Gastroesophageal sphincter (tissue), 4 donors: Measurements from ENCODE around the gene MAST3. TPM values are rescaled to one million over a fixed set of nuclear protein-coding genes. Genes with fewer than 3 reads are reported as not detected.

Experiments used
- ATAC-seq: fragments of 150-250 bp; one replicate; pipeline ENCODE4 v1.9.1; 2016; ENCODE audit warnings: mild to moderate bottlenecking, moderate library complexity
- H3K27ac ChIP-seq, 4 donors: fragments of 200-600 bp; sonication (generic) in 3 of 4; 1 replicate in 3 of 4; 2 replicates in 1 of 4; pipeline ENCODE4 v1.5.1; 2016 to 2019
- H3K27me3 ChIP-seq: fragments of 200-600 bp; sonication (generic); one replicate; pipeline ENCODE4 v1.5.1; 2019
- H3K36me3 ChIP-seq, 2 donors: fragments of 200-600 bp; sonication (generic); one replicate each; pipeline ENCODE4 v1.5.1; 2019; ENCODE audit warnings: control low read depth in 1 of 2
- H3K4me1 ChIP-seq, 3 donors: fragments of 200-600 bp; sonication (generic); 1 replicate in 2 of 3; 2 replicates in 1 of 3; pipeline ENCODE4 v1.5.1; 2016 to 2019; ENCODE audit warnings: control low read depth in 2 of 3
- H3K4me3 ChIP-seq, 2 donors: fragments of 200-600 bp; sonication (generic); one replicate each; pipeline ENCODE4 v1.5.1; 2019; ENCODE audit warnings: mild to moderate bottlenecking in 1 of 2, moderate library complexity in 1 of 2
- H3K9me3 ChIP-seq, 3 donors: fragments of 200-600 bp; sonication (generic); one replicate each; pipeline ENCODE4 v1.5.1; 2017 to 2019; ENCODE audit warnings: control low read depth in 2 of 3
- EP300 ChIP-seq: sonication (generic); formaldehyde crosslinking; IDR thresholded peaks from one replicate; pipeline ENCODE4 v1.6.1; 2017; ENCODE audit warnings: antibody characterized with exemption, mild to moderate bottlenecking
- POLR2A ChIP-seq, 2 donors: fragments of 450-650 bp; IDR thresholded peaks; one replicate each; pipeline ENCODE4 v1.6.1; 2017; ENCODE audit warnings: antibody characterized with exemption in 2 of 2, mild to moderate bottlenecking in 2 of 2, moderate library complexity in 1 of 2
- POLR2AphosphoS5 ChIP-seq: sonication (generic); formaldehyde crosslinking; IDR thresholded peaks from one replicate; pipeline ENCODE4 v1.6.1; 2017; ENCODE audit warnings: antibody characterized with exemption
- WGBS, 2 donors: methylation state at CpG; one replicate each; pipeline ENCODE4 v1.1.5; 2018; ENCODE audit warnings: low coverage in 1 of 2; 5-methylcytosine and 5-hydroxymethylcytosine counted together
- total RNA-seq, 4 donors: library from RNA; depleted of rRNA; stranded (reverse); fragments of >200 nt; gene quantifications; one replicate each; pipeline ENCODE4 v1.1.0, GENCODE V29; 2016
- TF ChIP-seq, protein P1 (sequence below), 4 experiments: fragments of 200-600 bp in 2 of 4; fragments of 450-650 bp in 2 of 4; sonication (generic) in 1 of 4; IDR thresholded peaks; one replicate each; pipeline ENCODE4 v1.5.1; 2017 to 2019; ENCODE audit warnings: antibody characterized with exemption in 4 of 4, mild to moderate bottlenecking in 2 of 4, moderate library complexity in 2 of 4

Gene MAST3
- total RNA-seq, 4 donors from 2014 or later: 3.3 to 8.8 (median 4.8) TPM

DNA sequence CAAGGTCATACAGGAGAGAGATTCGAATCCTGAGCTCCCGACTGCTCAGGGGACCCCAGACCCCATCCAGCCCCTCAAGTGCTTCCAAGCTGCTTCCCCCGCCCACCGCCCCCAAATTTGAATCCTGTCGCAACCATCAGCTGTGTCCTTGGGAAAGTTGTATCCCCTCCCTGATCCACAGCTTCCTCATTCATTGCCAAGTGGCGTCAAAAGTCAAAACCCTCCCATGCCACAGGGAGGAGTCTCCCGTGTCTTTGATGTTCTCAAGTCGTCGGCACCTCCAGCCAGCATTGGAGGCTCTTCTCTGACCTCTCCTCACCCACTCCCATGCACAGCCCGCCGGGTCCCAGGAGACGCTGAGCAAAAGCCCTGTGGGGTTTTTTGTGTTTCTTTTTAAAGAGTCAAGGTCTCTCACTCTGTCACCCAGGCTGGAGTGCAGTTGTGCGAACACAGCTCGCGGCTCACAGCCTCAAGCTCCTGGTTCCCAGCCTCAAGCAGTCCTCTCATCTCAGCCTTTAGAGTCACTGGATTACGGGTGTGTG is 73.2 kb downstream of the MAST3 start:
- ATAC-seq: peak; percentile 12
- Histone ChIP-seq H3K27me3 (no peaks in the 10 kb centered on the region), H3K36me3 (peaks cover 0 to 42% of the 10 kb centered on the region in 2 donors), H3K27ac (peak overlapping the region in 3 of 4 donors; percentile 54 to 74 (median 61)), H3K4me1 (peaks cover 0 to 24% (median 4%) of the 10 kb centered on the region in 3 donors), H3K4me3 (no peak overlapping the region), H3K9me3 (no peaks in the 10 kb centered on the region)
- 11 to 39% methylated on average over 3 to 7 of the region's 16 CpGs for WGBS, 2 donors
- TF ChIP-seq POLR2A (IDR thresholded peaks at IDR 0.05) (no peak), POLR2AphosphoS5 (no peak), EP300 (no peak)
- TF ChIP-seq, protein P1, sequence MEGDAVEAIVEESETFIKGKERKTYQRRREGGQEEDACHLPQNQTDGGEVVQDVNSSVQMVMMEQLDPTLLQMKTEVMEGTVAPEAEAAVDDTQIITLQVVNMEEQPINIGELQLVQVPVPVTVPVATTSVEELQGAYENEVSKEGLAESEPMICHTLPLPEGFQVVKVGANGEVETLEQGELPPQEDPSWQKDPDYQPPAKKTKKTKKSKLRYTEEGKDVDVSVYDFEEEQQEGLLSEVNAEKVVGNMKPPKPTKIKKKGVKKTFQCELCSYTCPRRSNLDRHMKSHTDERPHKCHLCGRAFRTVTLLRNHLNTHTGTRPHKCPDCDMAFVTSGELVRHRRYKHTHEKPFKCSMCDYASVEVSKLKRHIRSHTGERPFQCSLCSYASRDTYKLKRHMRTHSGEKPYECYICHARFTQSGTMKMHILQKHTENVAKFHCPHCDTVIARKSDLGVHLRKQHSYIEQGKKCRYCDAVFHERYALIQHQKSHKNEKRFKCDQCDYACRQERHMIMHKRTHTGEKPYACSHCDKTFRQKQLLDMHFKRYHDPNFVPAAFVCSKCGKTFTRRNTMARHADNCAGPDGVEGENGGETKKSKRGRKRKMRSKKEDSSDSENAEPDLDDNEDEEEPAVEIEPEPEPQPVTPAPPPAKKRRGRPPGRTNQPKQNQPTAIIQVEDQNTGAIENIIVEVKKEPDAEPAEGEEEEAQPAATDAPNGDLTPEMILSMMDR (IDR thresholded peaks at IDR 0.05): no peak

DNA sequence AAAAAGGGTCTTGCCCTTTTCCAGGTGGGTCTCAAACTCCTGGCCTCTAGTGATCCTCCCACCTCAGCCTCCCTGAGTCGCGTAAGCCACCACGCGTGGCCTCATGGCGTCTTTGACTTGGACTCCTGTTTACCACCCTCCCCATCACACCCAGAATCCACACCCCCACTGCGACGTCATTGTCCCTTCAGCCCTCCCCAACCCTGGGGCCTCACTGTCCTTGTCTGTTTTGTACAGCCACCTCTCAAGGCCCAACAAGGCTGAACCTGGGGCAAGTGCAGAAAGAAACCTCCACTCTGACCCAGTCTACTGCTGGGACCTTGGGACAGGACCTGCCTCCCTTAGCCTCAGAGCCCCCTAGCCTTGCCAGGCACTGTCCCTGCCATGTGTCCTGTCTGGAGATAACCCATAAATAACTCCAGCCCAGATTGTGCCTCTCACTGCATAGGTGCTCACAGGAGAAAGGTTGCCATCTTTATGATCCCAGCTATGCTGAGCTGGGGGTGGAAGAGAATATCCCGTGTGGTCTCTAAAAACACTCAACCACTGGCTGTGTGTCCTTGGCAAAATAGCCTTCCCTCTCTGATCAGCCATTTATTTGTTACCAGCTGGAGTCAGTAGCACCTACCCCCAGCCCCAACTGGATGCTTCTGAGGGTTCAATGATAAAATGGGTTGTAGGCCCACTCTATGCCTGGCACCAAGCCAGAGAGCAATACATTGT is 74.2 kb downstream of the MAST3 start:
- Histone ChIP-seq H3K36me3 (peaks cover 0 to 33% of the 10 kb centered on the region in 2 donors), H3K27me3 (no peaks in the 10 kb centered on the region), H3K4me1 (peaks cover 0 to 24% (median 4%) of the 10 kb centered on the region in 3 donors), H3K27ac (peak overlapping the region in 3 of 4 donors; percentile 37 to 74 (median 54)), H3K9me3 (no peaks in the 10 kb centered on the region), H3K4me3 (no peak overlapping the region)
- WGBS, 2 donors: 78 to 86% methylated on average over 1 to 5 of the region's 8 CpGs
- no peak for TF ChIP-seq EP300
- TF ChIP-seq, protein P1 (IDR thresholded peaks at IDR 0.05): no peak
- TF ChIP-seq POLR2A (IDR thresholded peaks at IDR 0.05): no peak
- TF ChIP-seq POLR2AphosphoS5: no peak
- ATAC-seq: no peak

DNA sequence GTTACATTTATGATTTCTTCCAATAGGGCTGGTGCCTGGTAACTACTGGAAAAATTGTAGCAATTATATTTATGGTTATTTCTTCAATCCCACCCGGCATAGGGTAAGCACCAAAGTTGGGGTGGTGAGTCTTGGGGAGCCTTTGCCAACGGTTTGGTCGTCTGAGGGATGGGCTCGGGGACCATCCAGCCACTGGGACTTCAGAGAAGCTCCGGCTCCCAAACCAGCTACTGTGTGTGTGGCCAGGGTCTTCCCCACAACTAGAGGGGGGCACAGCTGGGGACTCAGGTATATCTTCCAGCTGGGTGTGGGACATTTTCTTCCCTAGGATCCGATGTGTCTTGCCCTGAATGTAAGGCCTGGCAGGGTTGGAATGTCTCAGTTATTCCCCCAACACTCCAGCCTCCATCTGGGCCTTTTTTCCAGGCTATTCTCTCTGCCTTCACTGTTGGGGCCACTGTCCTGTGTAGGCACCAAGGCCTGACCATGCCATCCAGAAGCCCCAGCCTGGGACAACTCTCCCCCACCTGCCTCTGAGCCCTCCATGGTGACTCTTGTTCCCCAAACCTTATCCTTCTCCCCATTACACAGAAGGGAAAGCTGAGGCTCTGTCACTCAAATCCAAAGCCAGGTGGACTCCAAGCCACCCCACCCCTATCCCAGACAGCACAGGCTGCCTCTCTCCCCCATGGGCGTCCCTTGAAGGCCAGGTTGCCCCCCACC is 74.9 kb downstream of the MAST3 start:
- H3K9me3 ChIP-seq: no peaks in the 10 kb centered on the region
- no peak overlapping the region for H3K4me3 ChIP-seq
- no peaks in the 10 kb centered on the region for H3K27me3 ChIP-seq
- H3K4me1 ChIP-seq: peaks cover 0 to 24% (median 4%) of the 10 kb centered on the region in 3 donors
- peaks cover 0 to 25% of the 10 kb centered on the region in 2 donors for H3K36me3 ChIP-seq
- no CpG with 5 or more reads among the region's 7 CpGs for WGBS, 2 donors
- TF ChIP-seq, protein P1 (IDR thresholded peaks at IDR 0.05): no peak
- TF ChIP-seq POLR2AphosphoS5: no peak
- no peak for TF ChIP-seq POLR2A (IDR thresholded peaks at IDR 0.05)
- ATAC-seq: no peak
- peak overlapping the region in 3 of 4 donors; percentile 54 to 74 (median 66) for H3K27ac ChIP-seq

DNA sequence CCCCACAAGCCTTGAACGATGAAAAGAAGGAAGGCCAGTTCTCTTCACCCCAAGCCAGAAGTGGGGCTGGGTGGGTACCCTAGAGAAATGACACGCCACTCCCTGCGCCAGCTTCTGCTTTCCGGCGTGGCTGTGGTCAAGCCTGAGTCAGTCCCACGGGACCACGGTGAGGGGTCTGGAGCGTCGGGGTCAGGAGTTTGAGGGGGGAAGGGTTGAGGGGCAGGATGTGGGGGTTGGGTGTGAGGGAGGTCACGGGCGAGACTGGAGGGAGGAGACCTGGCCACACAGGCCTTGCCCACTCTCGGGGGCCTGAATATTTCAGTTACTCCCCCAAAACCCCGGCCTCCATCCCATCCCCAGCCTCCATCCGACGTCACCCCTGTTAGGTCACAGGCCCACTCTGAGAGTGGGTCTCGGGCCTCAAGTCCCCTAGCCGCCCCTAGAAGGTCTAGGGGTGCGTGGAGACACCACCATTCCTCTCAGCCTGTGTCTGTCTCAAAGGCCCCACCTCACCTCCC is 75.5 kb downstream of the MAST3 start:
- peaks cover 0 to 19% of the 10 kb centered on the region in 2 donors for H3K36me3 ChIP-seq
- no peaks in the 10 kb centered on the region for H3K9me3 ChIP-seq
- H3K4me1 ChIP-seq: peaks cover 0 to 24% (median 4%) of the 10 kb centered on the region in 3 donors
- no peak for TF ChIP-seq EP300
- TF ChIP-seq, protein P1 (IDR thresholded peaks at IDR 0.05): no peak
- TF ChIP-seq POLR2AphosphoS5: no peak
- no peak for TF ChIP-seq POLR2A (IDR thresholded peaks at IDR 0.05)
- H3K27me3 ChIP-seq: no peaks in the 10 kb centered on the region
- H3K27ac ChIP-seq: peak overlapping the region in 3 of 4 donors; percentile 54 to 74 (median 66)
- 22 to 31% methylated on average over 5 of the region's 18 CpGs for WGBS, 2 donors
- peak; percentile 29 for ATAC-seq
- H3K4me3 ChIP-seq: peak overlapping the region; percentile 46 to 75
